ENCODE data around the gene CAST.

Gene CAST

GRCh38 chr5:96747720-96748119 lies 85.5 kb downstream of the CAST start:
- H3K27ac Mint-ChIP-seq, result no peak overlapping the region
- peaks cover 3% of the 10 kb centered on the region for H3K27me3 Mint-ChIP-seq (ENCODE audit: low read depth, poor library complexity)
- H3K36me3 Mint-ChIP-seq (ENCODE audit: low read depth), result peaks cover 55% of the 10 kb centered on the region
- no peak overlapping the region for H3K4me3 Mint-ChIP-seq
- no peak for DNase-seq
- TF ChIP-seq CTCF (IDR thresholded peaks at IDR 0.05), result no peak
- H3K9me3 Mint-ChIP-seq, result peaks cover 29% of the 10 kb centered on the region
- H3K4me1 Mint-ChIP-seq, result peaks cover 46% of the 10 kb centered on the region

GRCh38 chr5:96750110-96750822 lies 88.1 kb downstream of the CAST start:
- Mint-ChIP-seq H3K36me3 (ENCODE audit: low read depth) (peaks cover 35% of the 10 kb centered on the region), H3K4me1 (peaks cover 30% of the 10 kb centered on the region), H3K9me3 (peaks cover 15% of the 10 kb centered on the region), H3K4me3 (no peak overlapping the region), H3K27ac (no peak overlapping the region), H3K27me3 (ENCODE audit: low read depth, poor library complexity) (peaks cover 3% of the 10 kb centered on the region)
- DNase-seq, result no peak
- no peak for TF ChIP-seq CTCF (IDR thresholded peaks at IDR 0.05)

GRCh38 chr5:96751203-96752169 lies 89.3 kb downstream of the CAST start:
- Mint-ChIP-seq H3K27ac (peak overlapping the region; percentile 3), H3K27me3 (ENCODE audit: low read depth, poor library complexity) (peaks cover 3% of the 10 kb centered on the region), H3K36me3 (ENCODE audit: low read depth) (peaks cover 23% of the 10 kb centered on the region), H3K9me3 (peaks cover 3% of the 10 kb centered on the region), H3K4me1 (peaks cover 18% of the 10 kb centered on the region), H3K4me3 (no peak overlapping the region)
- no peak for DNase-seq
- TF ChIP-seq CTCF (IDR thresholded peaks at IDR 0.05), result no peak

- TF ChIP-seq CTCF (IDR thresholded peaks at IDR 0.05), result peak; percentile 73
- Mint-ChIP-seq H3K4me3 (no peak overlapping the region), H3K36me3 (ENCODE audit: low read depth) (peaks cover 26% of the 10 kb centered on the region), H3K27ac (no peak overlapping the region), H3K9me3 (no peaks in the 10 kb centered on the region), H3K27me3 (ENCODE audit: low read depth, poor library complexity) (peaks cover 5% of the 10 kb centered on the region), H3K4me1 (peaks cover 23% of the 10 kb centered on the region)
- DNase-seq, result peak; percentile 46
Observed at GRCh38 chr5:96752341-96753016, 90.3 kb downstream of the CAST start.

- H3K27ac Mint-ChIP-seq, result no peak overlapping the region
- no peak for TF ChIP-seq CTCF (IDR thresholded peaks at IDR 0.05)
Observed at GRCh38 chr5:96753017-96753397, 90.8 kb downstream of the CAST start.

More at GRCh38 chr5:96753017-96753397, 90.8 kb downstream of the CAST start:
- Mint-ChIP-seq H3K36me3 (ENCODE audit: low read depth) (peaks cover 23% of the 10 kb centered on the region), H3K4me1 (peaks cover 18% of the 10 kb centered on the region), H3K9me3 (no peaks in the 10 kb centered on the region), H3K4me3 (no peak overlapping the region), H3K27me3 (ENCODE audit: low read depth, poor library complexity) (peaks cover 5% of the 10 kb centered on the region)
- no peak for DNase-seq
